Caco-2 (cell line): ENCODE results near the gene MTF2. TPM values are rescaled to one million over a fixed set of nuclear protein-coding genes. Genes with fewer than 3 reads are reported as not detected.

Source experiments
- BruUV-seq: library from RNA; stranded (reverse); fragments of 400-500 nt; replicated peaks from 2 replicates; lab custom pipeline; 2021; lab: Mats Ljungman, UMichigan
- CTCF ChIA-PET: fragments of 300-600 bp; sonication (Branson Sonifier 250); formaldehyde crosslinking; loops from one replicate; lab custom pipeline; 2022; ENCODE audit warnings: antibody characterized with exemption; lab: Charles Lee
- POLR2A ChIA-PET: fragments of 300-600 bp; sonication (Branson Sonifier 250); formaldehyde crosslinking; loops from one replicate; lab custom pipeline; 2022; ENCODE audit warnings: antibody characterized with exemption; lab: Charles Lee
- DNase-seq, 2 experiments: peaks; one replicate each; pipeline versions ENCODE4 v3.0.0 to v3.0.0-alpha.2; 2020 to 2022
- H3K27me3 ChIP-seq: replicated peaks from 2 replicates; pipeline ENCODE4 v1.6.0; 2011; ENCODE audit warnings: low read length; ENCODE audit not compliant: control insufficient read depth, insufficient read depth
- H3K36me3 ChIP-seq: 2 replicates; pipeline ENCODE4 v1.5.1; 2011; ENCODE audit warnings: low read length; ENCODE audit not compliant: control insufficient read depth, insufficient read depth
- H3K4me1 ChIP-seq: fragments of 250-450 bp; sonication (Bioruptor Pico); 2 replicates; pipeline ENCODE4 v1.5.1; 2020; ENCODE audit warnings: mild to moderate bottlenecking
- H3K4me3 ChIP-seq: 2 replicates; pipeline ENCODE4 v1.5.1; 2011; ENCODE audit warnings: low read depth, mild to moderate bottlenecking, control low read depth, low read length
- H3K9me3 ChIP-seq: fragments of 250-450 bp; sonication (Bioruptor Pico); 2 replicates; pipeline ENCODE4 v1.5.1; 2020; ENCODE audit warnings: mild to moderate bottlenecking, moderate library complexity
- H3K27ac Mint-ChIP-seq: one replicate; pipeline ENCODE4 v1.8.0; 2022; ENCODE audit warnings: mixed read lengths; ENCODE audit not compliant: unreplicated experiment
- H3K27me3 Mint-ChIP-seq: one replicate; pipeline ENCODE4 v1.8.0; 2022; ENCODE audit warnings: mixed read lengths; ENCODE audit not compliant: insufficient read depth, unreplicated experiment
- H3K36me3 Mint-ChIP-seq: one replicate; pipeline ENCODE4 v1.8.0; 2022; ENCODE audit warnings: mild to moderate bottlenecking, mixed read lengths; ENCODE audit not compliant: insufficient read depth, unreplicated experiment
- H3K4me1 Mint-ChIP-seq: one replicate; pipeline ENCODE4 v1.8.0; 2022; ENCODE audit warnings: low read depth, mixed read lengths; ENCODE audit not compliant: unreplicated experiment
- H3K4me3 Mint-ChIP-seq: one replicate; pipeline ENCODE4 v1.8.0; 2022; ENCODE audit warnings: mild to moderate bottlenecking, moderate library complexity, mixed read lengths; ENCODE audit not compliant: unreplicated experiment
- H3K9me3 Mint-ChIP-seq: one replicate; pipeline ENCODE4 v1.8.0; 2022; ENCODE audit warnings: mixed read lengths; ENCODE audit not compliant: unreplicated experiment
- intact Hi-C: fragments of 100-400 bp; cut with micrococcal nuclease; formaldehyde crosslinking; loops from one replicate; pipeline ENCODE4 v1.10.0; 2022; ENCODE audit not compliant: unreplicated experiment
- total RNA-seq: library from RNA; stranded (reverse); gene quantifications from 2 replicates; pipeline ENCODE4 v1.2.3, GENCODE V29; 2022
- TF ChIP-seq, protein P1 (sequence below), 2 experiments: fragments of 200-600 bp in 1 of 2; IDR thresholded peaks; 1 replicate in 1 of 2; 2 replicates in 1 of 2; pipeline versions ENCODE4 v1.5.1 to v1.8.0; 2011 to 2022; ENCODE audit warnings: antibody characterized with exemption in 1 of 2, control low read depth in 1 of 2, inconsistent platforms in 1 of 2, low read depth in 1 of 2, low read length in 1 of 2, mild to moderate bottlenecking in 1 of 2, moderate library complexity in 1 of 2; ENCODE audit not compliant: insufficient read depth in 1 of 2, severe bottlenecking in 1 of 2, unreplicated experiment in 1 of 2

Gene MTF2
- total RNA-seq, 1 experiment from 2014 or later = 29.9 TPM

GRCh38 chr1:93043057-93043557 is 36.0 kb upstream of the MTF2 start:
- no peak for DNase-seq
- Histone ChIP-seq H3K27me3 (no peaks in the 10 kb centered on the region), H3K36me3 (no peaks in the 10 kb centered on the region), H3K9me3 (no peaks in the 10 kb centered on the region), H3K4me1 (0 out of 2 replicates have a peak, but pooled peaks cover 9% of the 10 kb centered on the region), H3K4me3 (no peak overlapping the region)
- TF ChIP-seq, protein P1, sequence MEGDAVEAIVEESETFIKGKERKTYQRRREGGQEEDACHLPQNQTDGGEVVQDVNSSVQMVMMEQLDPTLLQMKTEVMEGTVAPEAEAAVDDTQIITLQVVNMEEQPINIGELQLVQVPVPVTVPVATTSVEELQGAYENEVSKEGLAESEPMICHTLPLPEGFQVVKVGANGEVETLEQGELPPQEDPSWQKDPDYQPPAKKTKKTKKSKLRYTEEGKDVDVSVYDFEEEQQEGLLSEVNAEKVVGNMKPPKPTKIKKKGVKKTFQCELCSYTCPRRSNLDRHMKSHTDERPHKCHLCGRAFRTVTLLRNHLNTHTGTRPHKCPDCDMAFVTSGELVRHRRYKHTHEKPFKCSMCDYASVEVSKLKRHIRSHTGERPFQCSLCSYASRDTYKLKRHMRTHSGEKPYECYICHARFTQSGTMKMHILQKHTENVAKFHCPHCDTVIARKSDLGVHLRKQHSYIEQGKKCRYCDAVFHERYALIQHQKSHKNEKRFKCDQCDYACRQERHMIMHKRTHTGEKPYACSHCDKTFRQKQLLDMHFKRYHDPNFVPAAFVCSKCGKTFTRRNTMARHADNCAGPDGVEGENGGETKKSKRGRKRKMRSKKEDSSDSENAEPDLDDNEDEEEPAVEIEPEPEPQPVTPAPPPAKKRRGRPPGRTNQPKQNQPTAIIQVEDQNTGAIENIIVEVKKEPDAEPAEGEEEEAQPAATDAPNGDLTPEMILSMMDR (IDR thresholded peaks at IDR 0.05; ENCODE audit: insufficient read depth in 1 of 2, low read depth in 1 of 2, low read length in 1 of 2, severe bottlenecking in 1 of 2, unreplicated experiment in 1 of 2) = no peak
- CTCF ChIA-PET = no interaction called here
- no TSS peak for BruUV-seq
- intact Hi-C loops = no loop called here
- POLR2A ChIA-PET = no interaction called here
- peaks cover 9% of the 10 kb centered on the region for H3K4me1 Mint-ChIP-seq
- H3K4me3 Mint-ChIP-seq = no peak overlapping the region
- H3K27ac Mint-ChIP-seq = no peak overlapping the region
- no peaks in the 10 kb centered on the region for H3K27me3 Mint-ChIP-seq
- no peaks in the 10 kb centered on the region for H3K9me3 Mint-ChIP-seq
- no peaks in the 10 kb centered on the region for H3K36me3 Mint-ChIP-seq

GRCh38 chr1:93047618-93048017 is 31.5 kb upstream of the MTF2 start:
- no peaks in the 10 kb centered on the region for H3K36me3 Mint-ChIP-seq
- CTCF ChIA-PET = no interaction called here
- no peaks in the 10 kb centered on the region for H3K9me3 Mint-ChIP-seq
- intact Hi-C loops = no loop called here
- TF ChIP-seq, protein P1 (IDR thresholded peaks at IDR 0.05; ENCODE audit: insufficient read depth in 1 of 2, low read depth in 1 of 2, low read length in 1 of 2, severe bottlenecking in 1 of 2, unreplicated experiment in 1 of 2) = no peak
- H3K27me3 Mint-ChIP-seq = no peaks in the 10 kb centered on the region
- BruUV-seq = no TSS peak
- H3K4me1 ChIP-seq = 0 out of 2 replicates have a peak, but pooled peaks cover under 1% of the 10 kb centered on the region
- no peak overlapping the region for H3K27ac Mint-ChIP-seq
- no peak overlapping the region for H3K4me3 Mint-ChIP-seq
- H3K4me1 Mint-ChIP-seq = no peaks in the 10 kb centered on the region
- H3K36me3 ChIP-seq = no peaks in the 10 kb centered on the region
- DNase-seq = no peak
- POLR2A ChIA-PET = no interaction called here
- no peaks in the 10 kb centered on the region for H3K9me3 ChIP-seq
- H3K27me3 ChIP-seq = no peaks in the 10 kb centered on the region
- no peak overlapping the region for H3K4me3 ChIP-seq

- H3K4me1 ChIP-seq = no peaks in the 10 kb centered on the region
- Mint-ChIP-seq H3K4me3 (no peak overlapping the region), H3K9me3 (no peaks in the 10 kb centered on the region), H3K27me3 (peaks cover 3% of the 10 kb centered on the region), H3K4me1 (no peaks in the 10 kb centered on the region), H3K27ac (no peak overlapping the region), H3K36me3 (no peaks in the 10 kb centered on the region)
- no peak for DNase-seq
- CTCF ChIA-PET = no interaction called here
- intact Hi-C loops = no loop called here
- BruUV-seq = no TSS peak
- no peaks in the 10 kb centered on the region for H3K9me3 ChIP-seq
- no peaks in the 10 kb centered on the region for H3K36me3 ChIP-seq
- TF ChIP-seq, protein P1 (IDR thresholded peaks at IDR 0.05; ENCODE audit: insufficient read depth in 1 of 2, low read depth in 1 of 2, low read length in 1 of 2, severe bottlenecking in 1 of 2, unreplicated experiment in 1 of 2) = no peak
- POLR2A ChIA-PET = no interaction called here
- no peak overlapping the region for H3K4me3 ChIP-seq
- H3K27me3 ChIP-seq = no peaks in the 10 kb centered on the region
Measured at GRCh38 chr1:93051961-93052360, 27.1 kb upstream of the MTF2 start.
